Measurements from ENCODE around the gene FEZ2. TPM values are rescaled to one million over a fixed set of nuclear protein-coding genes. Genes with fewer than 3 reads are reported as not detected.

The FEZ2 gene
- total RNA-seq, 1 experiment from 2014 or later = 47.6 TPM

DNA sequence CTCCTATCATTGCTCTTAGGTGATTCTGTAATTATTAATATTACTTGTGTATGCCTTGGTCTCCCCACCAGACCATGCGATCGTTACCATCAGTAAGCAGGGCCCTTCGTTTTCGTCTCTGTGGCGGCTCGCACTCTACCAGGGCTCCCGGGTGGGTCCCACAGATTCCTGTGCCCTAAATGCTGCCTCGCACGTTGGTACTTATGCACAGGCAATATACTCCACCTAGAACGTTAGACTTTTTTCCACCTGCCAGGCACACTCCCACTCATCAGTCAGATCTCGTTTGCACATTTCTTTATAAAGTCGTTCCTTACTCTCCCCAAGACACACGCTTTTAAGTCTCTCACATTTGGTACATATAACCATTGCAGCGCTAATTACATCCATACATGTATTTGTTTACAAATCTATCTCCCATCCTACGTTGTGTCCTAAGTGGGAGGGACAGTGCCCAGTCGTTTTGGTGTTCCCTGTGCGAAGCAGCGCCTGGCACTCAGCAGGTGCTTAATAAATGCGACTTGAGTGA is 901 bp downstream of the FEZ2 start:
- TF ChIP-seq, protein P1, sequence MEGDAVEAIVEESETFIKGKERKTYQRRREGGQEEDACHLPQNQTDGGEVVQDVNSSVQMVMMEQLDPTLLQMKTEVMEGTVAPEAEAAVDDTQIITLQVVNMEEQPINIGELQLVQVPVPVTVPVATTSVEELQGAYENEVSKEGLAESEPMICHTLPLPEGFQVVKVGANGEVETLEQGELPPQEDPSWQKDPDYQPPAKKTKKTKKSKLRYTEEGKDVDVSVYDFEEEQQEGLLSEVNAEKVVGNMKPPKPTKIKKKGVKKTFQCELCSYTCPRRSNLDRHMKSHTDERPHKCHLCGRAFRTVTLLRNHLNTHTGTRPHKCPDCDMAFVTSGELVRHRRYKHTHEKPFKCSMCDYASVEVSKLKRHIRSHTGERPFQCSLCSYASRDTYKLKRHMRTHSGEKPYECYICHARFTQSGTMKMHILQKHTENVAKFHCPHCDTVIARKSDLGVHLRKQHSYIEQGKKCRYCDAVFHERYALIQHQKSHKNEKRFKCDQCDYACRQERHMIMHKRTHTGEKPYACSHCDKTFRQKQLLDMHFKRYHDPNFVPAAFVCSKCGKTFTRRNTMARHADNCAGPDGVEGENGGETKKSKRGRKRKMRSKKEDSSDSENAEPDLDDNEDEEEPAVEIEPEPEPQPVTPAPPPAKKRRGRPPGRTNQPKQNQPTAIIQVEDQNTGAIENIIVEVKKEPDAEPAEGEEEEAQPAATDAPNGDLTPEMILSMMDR (IDR thresholded peaks at IDR 0.05; ENCODE audit: unreplicated experiment) = no peak
- Mint-ChIP-seq H3K36me3 (ENCODE audit: insufficient read depth, unreplicated experiment) (peaks cover 14% of the 10 kb centered on the region), H3K27ac (ENCODE audit: unreplicated experiment) (peak overlapping the region; percentile 61), H3K9me3 (ENCODE audit: low read depth, unreplicated experiment) (peaks cover 4% of the 10 kb centered on the region), H3K27me3 (ENCODE audit: unreplicated experiment) (no peaks in the 10 kb centered on the region), H3K4me1 (ENCODE audit: low read depth, unreplicated experiment) (peaks cover 26% of the 10 kb centered on the region), H3K4me3 (ENCODE audit: low read depth, unreplicated experiment) (peak overlapping the region; percentile 82)
- TSS peak; percentile 49 for BruUV-seq (replicated peaks)
- DNase-seq = no peak
- intact Hi-C loops (cut with micrococcal nuclease; ENCODE audit: unreplicated experiment) = no loop called here
- CTCF ChIA-PET = interaction anchor here (0.7 to 1.2 kb wide), 2 partner anchors 13 to 62 kb away, joined by 3 to 4 read pairs; no protein-coding TSS in a partner anchor

DNA sequence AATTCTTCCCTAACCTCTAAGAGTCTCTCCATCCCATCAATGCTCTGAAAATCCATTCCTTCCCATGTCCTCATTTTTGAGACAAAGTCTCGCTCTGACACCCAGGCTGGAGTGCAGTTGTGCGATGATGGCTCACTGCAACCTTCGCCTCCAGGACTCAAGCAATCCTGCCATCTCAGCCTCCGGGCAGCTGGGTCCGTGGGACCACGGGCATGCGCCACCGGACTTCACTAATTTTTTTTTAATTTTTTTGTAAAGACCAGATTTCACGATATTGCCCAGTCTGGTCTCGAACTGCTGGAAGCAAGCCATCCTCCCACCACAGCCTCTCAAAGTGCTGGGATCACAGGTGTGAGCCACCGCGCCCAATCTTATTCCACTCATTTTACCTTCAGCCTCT is 1.6 kb downstream of the FEZ2 start:
- intact Hi-C loops (cut with micrococcal nuclease; ENCODE audit: unreplicated experiment) = no loop called here
- Mint-ChIP-seq H3K9me3 (ENCODE audit: low read depth, unreplicated experiment) (peaks cover 4% of the 10 kb centered on the region), H3K36me3 (ENCODE audit: insufficient read depth, unreplicated experiment) (peaks cover 14% of the 10 kb centered on the region), H3K27me3 (ENCODE audit: unreplicated experiment) (no peaks in the 10 kb centered on the region), H3K27ac (ENCODE audit: unreplicated experiment) (peak overlapping the region; percentile 61), H3K4me1 (ENCODE audit: low read depth, unreplicated experiment) (peaks cover 33% of the 10 kb centered on the region), H3K4me3 (ENCODE audit: low read depth, unreplicated experiment) (peak overlapping the region; percentile 82)
- BruUV-seq (replicated peaks) = no TSS peak
- no peak for DNase-seq
- CTCF ChIA-PET = no interaction called here
- TF ChIP-seq, protein P1 (IDR thresholded peaks at IDR 0.05; ENCODE audit: unreplicated experiment) = no peak

DNA sequence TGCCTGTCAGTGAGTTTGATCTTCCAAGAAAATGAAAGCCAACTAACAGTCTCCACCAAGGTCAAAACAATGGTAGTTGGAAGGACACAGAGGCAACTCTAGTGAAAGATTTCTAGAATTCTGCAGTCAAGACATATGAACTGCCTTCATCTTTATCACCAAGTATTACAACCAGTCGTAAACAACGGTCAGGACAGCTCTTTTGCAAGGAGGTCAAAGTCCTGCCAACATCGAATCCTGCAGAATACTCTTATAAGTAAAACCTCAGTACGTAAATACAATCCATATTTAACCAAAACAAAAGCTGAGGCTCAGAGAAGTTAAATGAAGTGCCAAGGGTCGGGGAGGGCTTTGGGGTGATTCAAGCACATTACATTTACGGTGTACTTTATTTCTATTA is 3.1 kb downstream of the FEZ2 start:
- H3K4me3 Mint-ChIP-seq (ENCODE audit: low read depth, unreplicated experiment) = no peak overlapping the region
- TF ChIP-seq, protein P1 (IDR thresholded peaks at IDR 0.05; ENCODE audit: unreplicated experiment) = no peak
- H3K27ac Mint-ChIP-seq (ENCODE audit: unreplicated experiment) = no peak overlapping the region
- BruUV-seq (replicated peaks) = no TSS peak
- H3K9me3 Mint-ChIP-seq (ENCODE audit: low read depth, unreplicated experiment) = peaks cover 4% of the 10 kb centered on the region
- peaks cover 37% of the 10 kb centered on the region for H3K4me1 Mint-ChIP-seq (ENCODE audit: low read depth, unreplicated experiment)
- CTCF ChIA-PET = no interaction called here
- intact Hi-C loops (cut with micrococcal nuclease; ENCODE audit: unreplicated experiment) = no loop called here
- no peaks in the 10 kb centered on the region for H3K27me3 Mint-ChIP-seq (ENCODE audit: unreplicated experiment)
- H3K36me3 Mint-ChIP-seq (ENCODE audit: insufficient read depth, unreplicated experiment) = peaks cover 20% of the 10 kb centered on the region
- no peak for DNase-seq

DNA sequence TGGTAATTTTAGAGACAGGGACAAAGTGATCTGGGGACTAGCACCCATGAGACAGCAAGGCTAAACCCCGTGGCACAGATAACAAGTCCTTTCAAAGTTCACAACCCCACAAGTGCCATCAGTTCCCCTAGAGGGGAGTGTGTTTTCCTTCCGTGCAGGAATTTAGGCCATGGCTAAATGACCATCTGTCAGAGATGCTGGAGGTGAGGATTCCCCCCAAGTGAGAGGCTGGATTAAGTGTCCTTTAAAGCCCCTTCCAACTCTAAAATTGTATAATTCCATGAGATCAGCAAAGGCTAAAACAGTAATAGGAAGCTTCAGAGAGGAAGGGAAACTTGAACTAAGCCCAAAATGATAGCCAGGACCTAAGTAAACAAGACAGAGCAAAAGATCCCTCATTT is 8.7 kb downstream of the FEZ2 start:
- Mint-ChIP-seq H3K36me3 (ENCODE audit: insufficient read depth, unreplicated experiment) (peaks cover 11% of the 10 kb centered on the region), H3K4me1 (ENCODE audit: low read depth, unreplicated experiment) (peaks cover 18% of the 10 kb centered on the region), H3K9me3 (ENCODE audit: low read depth, unreplicated experiment) (peaks cover 3% of the 10 kb centered on the region), H3K27ac (ENCODE audit: unreplicated experiment) (no peak overlapping the region), H3K4me3 (ENCODE audit: low read depth, unreplicated experiment) (no peak overlapping the region), H3K27me3 (ENCODE audit: unreplicated experiment) (no peaks in the 10 kb centered on the region)
- no TSS peak for BruUV-seq (replicated peaks)
- intact Hi-C loops (cut with micrococcal nuclease; ENCODE audit: unreplicated experiment) = no loop called here
- TF ChIP-seq, protein P1 (IDR thresholded peaks at IDR 0.05; ENCODE audit: unreplicated experiment) = no peak
- DNase-seq = no peak
- CTCF ChIA-PET = no interaction called here
